H1 (cell line): ENCODE data around the gene AK5. TPM values are rescaled to one million over a fixed set of nuclear protein-coding genes. Genes with fewer than 3 reads are reported as not detected.

Experiments
- CTCF ChIA-PET: fragments of 300-600 bp; sonication (Branson Sonifier 250); formaldehyde crosslinking; loops from one replicate; lab custom pipeline; 2021; ENCODE audit not compliant: partially characterized antibody; lab: Charles Lee
- POLR2A ChIA-PET: fragments of 300-600 bp; sonication (Branson Sonifier 250); formaldehyde crosslinking; loops from one replicate; lab custom pipeline; 2021; ENCODE audit warnings: inconsistent platforms; ENCODE audit not compliant: partially characterized antibody; lab: Charles Lee
- DNase-seq, 2 experiments: peaks; one replicate each; pipeline versions ENCODE4 v3.0.0 to v3.0.0-alpha.2; 2010 to 2022; ENCODE audit warnings: low spot score in 2 of 2, low read depth in 1 of 2, mixed read lengths in 1 of 2
- FAIRE-seq: peaks from 2 replicates; lab custom pipeline; 2011; peaks lifted over from hg19 to GRCh38; lab: Jason Lieb, UNC
- H2AFZ ChIP-seq: 2 replicates; pipeline ENCODE4 v1.8.1; 2012; ENCODE audit warnings: low read length, inconsistent platforms
- H2AK5ac ChIP-seq: 2 replicates; pipeline ENCODE4 v1.6.1; 2013; ENCODE audit warnings: low read depth, low read length
- H2BK120ac ChIP-seq: replicated peaks from 2 replicates; pipeline ENCODE3; 2013; ENCODE audit warnings: low read depth, low read length, inconsistent platforms
- H2BK12ac ChIP-seq: 2 replicates; pipeline ENCODE4 v1.6.1; 2013; ENCODE audit warnings: low read depth, low read length
- H2BK15ac ChIP-seq: 2 replicates; pipeline ENCODE4 v1.6.1; 2013; ENCODE audit warnings: low read length
- H2BK20ac ChIP-seq: 2 replicates; pipeline ENCODE4 v1.6.1; 2013; ENCODE audit warnings: low read length
- H2BK5ac ChIP-seq: 2 replicates; pipeline ENCODE4 v1.6.1; 2013; ENCODE audit warnings: low read depth, low read length
- H3K14ac ChIP-seq: 2 replicates; pipeline ENCODE4 v1.6.1; 2013; ENCODE audit warnings: inconsistent platforms; ENCODE audit not compliant: insufficient read length
- H3K18ac ChIP-seq: 2 replicates; pipeline ENCODE4 v1.6.1; 2013; ENCODE audit warnings: low read length; ENCODE audit errors: extremely low read depth
- H3K23ac ChIP-seq: 2 replicates; pipeline ENCODE4 v1.6.1; 2013; ENCODE audit warnings: inconsistent platforms; ENCODE audit not compliant: insufficient read length
- H3K23me2 ChIP-seq: 2 replicates; pipeline ENCODE4 v1.6.1; 2013; ENCODE audit warnings: low read depth, low read length
- H3K27ac ChIP-seq: 2 replicates; pipeline ENCODE4 v1.6.1; 2011; ENCODE audit warnings: low read depth, low read length, inconsistent platforms
- H3K27me3 ChIP-seq, 4 experiments: replicated peaks in 1 of 4; 1 replicate in 1 of 4; 2 replicates in 3 of 4; pipeline versions ENCODE4 v1.6.1 to v1.8.1; 2011 to 2013; ENCODE audit warnings: low read length in 3 of 4, mild to moderate bottlenecking in 3 of 4, inconsistent platforms in 2 of 4, mixed read lengths in 2 of 4, moderate library complexity in 1 of 4; ENCODE audit not compliant: control insufficient read depth in 3 of 4, insufficient read depth in 3 of 4; ENCODE audit errors: extremely low read depth in 1 of 4
- H3K36me3 ChIP-seq, 4 experiments: 2 replicates each; pipeline versions ENCODE4 v1.6.1 to v1.8.1; 2011 to 2013; ENCODE audit warnings: mild to moderate bottlenecking in 4 of 4, low read length in 3 of 4, moderate library complexity in 2 of 4, control low read depth in 1 of 4, inconsistent platforms in 1 of 4; ENCODE audit not compliant: insufficient read depth in 4 of 4, control insufficient read depth in 2 of 4
- H3K4ac ChIP-seq: replicated peaks from 2 replicates; pipeline ENCODE3; 2013; ENCODE audit warnings: low read length, low read depth, mixed read lengths, inconsistent platforms; ENCODE audit not compliant: insufficient read length
- H3K4me1 ChIP-seq, 4 experiments: replicated peaks in 1 of 4; 1 replicate in 1 of 4; 2 replicates in 3 of 4; pipeline versions ENCODE4 v1.6.1 to v1.8.1; 2011 to 2013; ENCODE audit warnings: low read length in 3 of 4, inconsistent platforms in 2 of 4, mixed read lengths in 1 of 4; ENCODE audit not compliant: insufficient read depth in 4 of 4, control insufficient read depth in 3 of 4
- H3K4me2 ChIP-seq, 2 experiments: 2 replicates each; pipeline versions ENCODE4 v1.6.1 to v1.8.1; 2011 to 2013; ENCODE audit warnings: low read depth in 2 of 2, low read length in 2 of 2, control low read depth in 1 of 2, inconsistent platforms in 1 of 2, mild to moderate bottlenecking in 1 of 2; ENCODE audit not compliant: insufficient read depth in 1 of 2
- H3K4me3 ChIP-seq, 4 experiments: fragments of 200-600, 300-600 bp in 1 of 4; sonication (generic), shearing (Covaris generic), sonication (Bioruptor Twin) in 1 of 4; 2 replicates each; pipeline versions ENCODE4 v1.5.1 to v1.8.1; 2011 to 2016; ENCODE audit warnings: low read length in 4 of 4, low read depth in 3 of 4, control low read depth in 2 of 4, inconsistent platforms in 2 of 4, mild to moderate bottlenecking in 2 of 4, mixed read lengths in 1 of 4, moderate library complexity in 1 of 4; ENCODE audit not compliant: insufficient read depth in 2 of 4; ENCODE audit errors: extremely low read depth in 1 of 4
- H3K56ac ChIP-seq: replicated peaks from 2 replicates; pipeline ENCODE3; 2013; ENCODE audit warnings: low read depth, mild to moderate bottlenecking, mixed read lengths, low read length, inconsistent platforms; ENCODE audit not compliant: insufficient read length
- H3K79me1 ChIP-seq: 2 replicates; pipeline ENCODE4 v1.6.1; 2013; ENCODE audit warnings: low read depth, low read length, control low read depth
- H3K79me2 ChIP-seq, 2 experiments: 2 replicates each; pipeline versions ENCODE4 v1.6.1 to v1.8.1; 2012 to 2013; ENCODE audit warnings: low read length in 2 of 2, mild to moderate bottlenecking in 2 of 2, inconsistent platforms in 1 of 2; ENCODE audit not compliant: insufficient read depth in 2 of 2, control insufficient read depth in 1 of 2
- H3K9ac ChIP-seq, 4 experiments: replicated peaks in 1 of 4; 1 replicate in 1 of 4; 2 replicates in 3 of 4; pipeline versions ENCODE4 v1.6.1 to v1.8.1; 2011 to 2013; ENCODE audit warnings: low read depth in 3 of 4, low read length in 3 of 4, control low read depth in 2 of 4, mild to moderate bottlenecking in 2 of 4, moderate library complexity in 2 of 4, inconsistent platforms in 1 of 4; ENCODE audit errors: extremely low read depth in 1 of 4
- H3K9me3 ChIP-seq, 2 experiments: 2 replicates each; pipeline versions ENCODE4 v1.6.1 to v1.8.1; 2012 to 2013; ENCODE audit warnings: mild to moderate bottlenecking in 2 of 2, moderate library complexity in 2 of 2, control low read depth in 1 of 2, inconsistent platforms in 1 of 2, low read depth in 1 of 2, low read length in 1 of 2, mixed read lengths in 1 of 2; ENCODE audit not compliant: insufficient read depth in 2 of 2
- H4K20me1 ChIP-seq, 2 experiments: replicated peaks in 1 of 2; 2 replicates each; pipeline versions ENCODE3 to v1.8.1; 2011 to 2013; ENCODE audit warnings: inconsistent platforms in 2 of 2, low read length in 2 of 2, mild to moderate bottlenecking in 1 of 2; ENCODE audit not compliant: insufficient read depth in 2 of 2, control insufficient read depth in 1 of 2
- H4K5ac ChIP-seq: 2 replicates; pipeline ENCODE4 v1.6.1; 2013; ENCODE audit warnings: low read length, low read depth, mixed read lengths, inconsistent platforms; ENCODE audit not compliant: insufficient read length
- H4K8ac ChIP-seq: 2 replicates; pipeline ENCODE4 v1.8.0; 2013; ENCODE audit warnings: mild to moderate bottlenecking, moderate library complexity, low read length, inconsistent platforms; ENCODE audit not compliant: insufficient read depth; ENCODE audit errors: extremely low read depth
- H4K91ac ChIP-seq: replicated peaks from 2 replicates; pipeline ENCODE3; 2013; ENCODE audit warnings: low read length, mixed read lengths, inconsistent platforms; ENCODE audit not compliant: insufficient read length
- CBX5 ChIP-seq: fragments of 300-800, 300-1000 bp; sonication (generic); IDR thresholded peaks from 2 replicates; pipeline ENCODE4 v1.7.1; 2016; ENCODE audit warnings: antibody characterized with exemption, low read length, low read depth
- CREB1 ChIP-seq: IDR thresholded peaks from 2 replicates; pipeline ENCODE4 v1.6.1; 2012; ENCODE audit warnings: inconsistent platforms
- CTCF ChIP-seq, 3 experiments: IDR thresholded peaks; 1 replicate in 2 of 3; 2 replicates in 1 of 3; pipeline versions ENCODE4 v1.5.1 to v1.6.1; 2011; ENCODE audit warnings: low read length in 3 of 3, mild to moderate bottlenecking in 3 of 3, inconsistent platforms in 2 of 3, low read depth in 1 of 3, moderate library complexity in 1 of 3; ENCODE audit not compliant: insufficient read depth in 1 of 3; ENCODE audit errors: control extremely low read depth in 1 of 3
- HDAC6 ChIP-seq: IDR thresholded peaks from one replicate; pipeline ENCODE4 v1.7.1; 2012; ENCODE audit warnings: low read depth, mild to moderate bottlenecking, inconsistent platforms, low read length, moderate library complexity
- RBBP5 ChIP-seq: IDR thresholded peaks from 2 replicates; pipeline ENCODE4 v1.7.1; 2012; ENCODE audit warnings: low read depth, mild to moderate bottlenecking, inconsistent platforms, low read length, moderate library complexity, borderline replicate concordance
- RFX5 ChIP-seq: IDR thresholded peaks from 2 replicates; pipeline ENCODE4 v1.6.1; 2011; ENCODE audit warnings: low read depth, low read length, improper control_type of control experiment, borderline replicate concordance
- RNF2 ChIP-seq: fragments of 200-900, 300-1000 bp; sonication (generic); IDR thresholded peaks from 2 replicates; pipeline ENCODE4 v1.7.1; 2016; ENCODE audit warnings: borderline replicate concordance, low read depth, mild to moderate bottlenecking, antibody characterized with exemption, low read length; ENCODE audit not compliant: poor library complexity, severe bottlenecking; ENCODE audit errors: missing control alignments
- SP2 ChIP-seq: IDR thresholded peaks from 2 replicates; pipeline ENCODE4 v1.6.1; 2012; ENCODE audit warnings: mild to moderate bottlenecking, low read length, inconsistent platforms
- USF2 ChIP-seq: IDR thresholded peaks from 2 replicates; pipeline ENCODE4 v1.6.1; 2011; ENCODE audit warnings: low read length, improper control_type of control experiment
- YY1 ChIP-seq: IDR thresholded peaks from 2 replicates; pipeline ENCODE4 v1.6.1; 2011; ENCODE audit warnings: low read depth, mild to moderate bottlenecking, low read length
- WGBS, 2 experiments: shearing (Covaris generic) in 1 of 2; methylation state at CpG; one replicate each; pipeline versions ENCODE4 v1.1.6 to v1.1.7; 2013 to 2015; ENCODE audit warnings: low lambda C conversion rate in 2 of 2, mixed read lengths in 2 of 2, inconsistent platforms in 1 of 2, low coverage in 1 of 2, missing lambda C conversion rate in 1 of 2; ENCODE audit not compliant: insufficient replicate concordance in 2 of 2, insufficient coverage in 1 of 2, insufficient read length in 1 of 2; ENCODE audit errors: extremely low coverage in 1 of 2, missing lambda C conversion rate in 1 of 2; 5-methylcytosine and 5-hydroxymethylcytosine counted together
- polyA plus RNA-seq, 7 experiments: library from polyadenylated mRNA; depleted of rRNA in 3 of 7; stranded (reverse) in 5 of 7; unstranded in 2 of 7; fragments of >200 nt in 5 of 7; fragments of 200-250 nt in 2 of 7; gene quantifications; 1 replicate in 5 of 7; 2 replicates in 1 of 7; 4 replicates in 1 of 7; pipeline versions ENCODE4 v1.2.1 to v1.2.3, GENCODE V29; 2011 to 2013; ENCODE audit warnings: missing spikeins in 2 of 7, mixed read lengths in 2 of 7
- total RNA-seq: library from RNA; stranded (reverse); fragmentation: NEBNext Ultra II Directional; extraction: Animal tissue kit (Norgen Biotek cat#: 25700); gene quantifications from 2 replicates; pipeline ENCODE4 v1.2.1, GENCODE V29; 2021

Gene AK5
- total and polyA plus RNA-seq, 2 of the 8 experiments (the other 6 are each of a cell fraction or from before 2014, with no cell fraction given) = 2.0 to 7.1 TPM

GRCh38 chr1:77557053-77557452 lies 275.2 kb downstream of the AK5 start:
- CTCF ChIA-PET = interaction anchor here (1.2 to 1.5 kb wide), 2 partner anchors 23 to 359 kb away, joined by 4 to 9 read pairs; no protein-coding TSS in a partner anchor
- POLR2A ChIA-PET = no interaction called here
- Histone ChIP-seq H2BK12ac (no peak overlapping the region), H2BK5ac (no peak overlapping the region), H3K27me3 (0 out of 7 replicates have a peak, but pooled peaks cover 0 to 3% (median 0%) of the 10 kb centered on the region in 4 experiments), H2BK15ac (no peak overlapping the region), H3K79me1 (no peaks in the 10 kb centered on the region), H3K9ac (no peak overlapping the region), H3K27ac (no peak overlapping the region), H2AFZ (no peak overlapping the region), H3K23me2 (no peaks in the 10 kb centered on the region), H4K8ac (no peak overlapping the region), H3K14ac (no peak overlapping the region), H4K5ac (no peak overlapping the region), H3K9me3 (no peaks in the 10 kb centered on the region), H3K18ac (no peak overlapping the region), H3K4me2 (no peak overlapping the region), H2BK20ac (no peak overlapping the region), H2BK120ac (no peak overlapping the region), H3K36me3 (peaks cover 0 to 2% (median 0%) of the 10 kb centered on the region in 4 experiments; a peak in 1 of 8 replicates), H4K91ac (no peak overlapping the region), H3K4me1 (no peaks in the 10 kb centered on the region), H2AK5ac (no peak overlapping the region), H3K79me2 (no peaks in the 10 kb centered on the region), H3K56ac (no peak overlapping the region), H3K4ac (no peak overlapping the region), H4K20me1 (no peaks in the 10 kb centered on the region), H3K23ac (no peak overlapping the region), H3K4me3 (no peak overlapping the region)
- WGBS, 2 experiments = 83% methylated on average over 4 of the region's 4 CpGs; no CpG with 5 or more reads in 1 of the 2 experiments
- FAIRE-seq = no peak
- DNase-seq = no peak
- TF ChIP-seq RFX5 (no peak), YY1 (no peak), CTCF (IDR thresholded peaks at IDR 0.05; ENCODE audit: control extremely low read depth in 1 of 3, insufficient read depth in 1 of 3, low read depth in 1 of 3, low read length in 3 of 3) (no peak), RNF2 (no peak), CREB1 (no peak), USF2 (no peak), CBX5 (no peak), RBBP5 (no peak), HDAC6 (no peak), SP2 (no peak)
